Non-pigmented ciliary epithelial cell (primary cell): ENCODE measurements around the gene PRRT4.

ENCODE experiments used
- DNase-seq: peaks from one replicate; pipeline ENCODE4 v3.0.0-alpha.2; 2010; ENCODE audit warnings: low read depth

PRRT4 gene

DNA sequence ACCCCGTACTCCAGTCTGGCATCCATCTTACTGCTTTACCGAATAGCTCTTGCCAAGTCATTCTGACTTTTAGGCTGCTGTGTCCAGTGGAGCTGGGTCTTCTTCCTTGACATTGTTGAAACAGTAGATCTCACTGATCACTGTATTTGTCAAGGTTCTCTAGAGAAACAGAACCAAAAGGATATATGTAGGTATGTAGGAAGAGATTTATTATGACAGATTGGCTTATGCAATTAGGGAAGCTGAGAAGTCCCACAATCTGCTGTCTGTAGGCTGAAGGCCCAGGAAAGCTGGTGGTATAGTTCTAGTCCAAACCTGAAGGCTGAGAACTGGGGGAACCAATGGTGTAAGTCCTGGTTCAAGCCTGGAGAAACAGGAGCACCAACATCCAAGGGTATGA, 12.1 kb upstream of the PRRT4 start:
- no peak for DNase-seq

DNA sequence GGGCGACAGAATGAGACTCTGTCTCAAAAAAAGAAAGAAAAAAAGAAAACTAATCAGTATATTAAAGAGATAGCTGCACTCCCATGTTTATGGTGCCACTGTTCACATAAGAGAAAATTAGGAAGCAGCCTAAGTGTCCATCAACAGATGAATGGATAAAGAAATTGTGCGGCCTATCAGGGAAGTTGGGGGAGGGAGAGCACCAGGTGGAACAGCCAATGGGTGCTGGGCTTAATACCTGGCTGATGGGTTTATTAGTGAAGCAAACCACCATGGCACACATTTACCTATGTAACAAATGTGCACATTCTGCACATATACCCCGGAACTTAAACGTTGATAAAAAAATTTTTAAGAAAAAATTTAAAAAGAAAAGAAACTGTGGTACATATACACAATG, 9.0 kb upstream of the PRRT4 start:
- DNase-seq, result no peak

DNA sequence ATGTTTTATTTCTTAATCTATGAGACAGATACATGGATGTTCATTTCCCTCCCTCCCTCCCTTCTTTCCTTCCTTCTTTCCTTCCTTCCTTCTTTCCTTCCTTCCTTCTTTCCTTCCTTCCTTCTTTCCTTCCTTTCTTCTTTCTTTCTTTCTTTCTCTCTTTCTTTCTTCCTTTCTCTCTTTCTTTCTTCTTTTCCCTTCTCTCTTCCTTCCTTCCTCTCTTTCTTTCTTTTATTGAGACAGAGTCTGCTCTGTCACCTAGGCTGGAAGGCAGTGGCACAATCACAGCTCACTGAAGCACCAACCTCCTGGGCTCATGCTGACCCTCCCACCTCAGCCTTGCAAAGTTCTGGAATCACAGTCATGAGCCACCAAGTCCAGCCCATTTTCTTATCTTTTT, 5.5 kb upstream of the PRRT4 start:
- DNase-seq, result no peak

GRCh38 chr7:128366300-128366699, 4.8 kb upstream of the PRRT4 start:
- DNase-seq, result no peak

- no peak for DNase-seq
These were observed 3.9 kb upstream of the PRRT4 start for GRCh38 chr7:128365432-128365831.

DNA sequence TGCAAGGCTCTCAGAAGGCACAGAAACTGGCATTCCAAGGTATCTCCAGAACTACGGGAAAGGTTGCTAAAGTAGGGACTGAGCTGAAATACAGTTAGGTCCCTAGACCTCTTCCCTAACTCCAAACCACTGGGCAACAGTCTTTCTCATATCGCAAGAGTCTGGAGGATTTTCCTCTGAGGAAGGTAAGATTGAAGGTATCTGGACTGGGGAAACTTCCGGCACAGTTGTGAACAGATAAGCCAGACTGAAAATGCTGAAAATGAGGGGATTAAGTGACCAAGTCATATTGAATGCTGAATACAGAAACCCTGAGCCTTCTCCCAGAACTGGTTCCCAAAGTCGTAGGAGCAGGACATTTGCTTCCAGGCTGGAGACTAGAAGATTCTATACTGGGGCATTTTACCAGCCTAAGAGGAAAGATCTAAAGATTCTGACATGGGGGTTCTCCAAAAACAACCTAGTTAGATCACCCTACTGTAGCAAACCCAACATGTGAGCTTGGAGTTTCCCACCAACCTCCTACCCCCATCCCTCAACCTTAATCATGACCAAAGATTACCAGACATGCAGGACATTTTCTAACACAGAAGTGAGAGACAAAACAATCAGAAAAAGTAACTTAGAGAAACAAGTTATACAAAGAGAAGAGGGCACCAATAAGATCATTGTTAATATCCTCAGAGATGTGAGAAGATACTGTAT, 2.8 kb upstream of the PRRT4 start:
- no peak for DNase-seq

- DNase-seq, result no peak
These were observed 1.8 kb upstream of the PRRT4 start for GRCh38 chr7:128363261-128363721.

DNA sequence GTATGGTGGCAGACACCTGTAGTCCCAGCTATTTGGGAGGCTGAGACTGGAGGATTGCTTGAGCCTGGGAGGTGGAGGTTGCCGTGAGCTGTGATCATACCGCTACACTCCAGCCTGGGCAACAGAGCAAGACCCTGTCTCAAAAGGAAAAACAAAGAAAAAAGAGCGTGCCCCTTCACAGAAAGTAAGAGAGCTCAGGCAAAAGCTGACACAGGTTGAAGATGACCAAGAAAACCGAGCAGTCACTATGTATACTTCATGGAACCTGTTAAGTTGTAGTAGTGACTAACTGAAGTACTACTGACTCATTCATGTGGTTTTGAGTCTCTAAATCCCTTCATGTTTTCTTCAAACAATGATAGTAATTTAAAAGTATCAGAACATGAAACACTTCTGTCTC, 1.2 kb upstream of the PRRT4 start:
- DNase-seq, result peak; percentile 26

DNA sequence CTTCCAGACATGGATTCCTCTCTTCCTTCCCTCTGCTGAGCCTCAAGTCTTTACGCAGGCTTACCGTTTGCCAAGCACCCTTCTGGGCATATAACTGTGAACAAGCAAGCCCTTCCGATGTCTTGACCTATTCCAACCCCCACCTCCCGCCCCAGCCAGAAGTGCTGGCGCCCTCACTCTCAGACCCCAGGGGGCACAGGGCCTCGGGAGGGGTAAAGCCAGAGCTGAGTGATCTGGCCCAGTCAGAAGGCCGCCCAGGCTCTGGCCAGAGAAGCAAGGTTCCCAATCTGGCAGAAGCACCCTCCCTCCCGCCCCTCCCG, 1.2 kb downstream of the PRRT4 start:
- no peak for DNase-seq

DNA sequence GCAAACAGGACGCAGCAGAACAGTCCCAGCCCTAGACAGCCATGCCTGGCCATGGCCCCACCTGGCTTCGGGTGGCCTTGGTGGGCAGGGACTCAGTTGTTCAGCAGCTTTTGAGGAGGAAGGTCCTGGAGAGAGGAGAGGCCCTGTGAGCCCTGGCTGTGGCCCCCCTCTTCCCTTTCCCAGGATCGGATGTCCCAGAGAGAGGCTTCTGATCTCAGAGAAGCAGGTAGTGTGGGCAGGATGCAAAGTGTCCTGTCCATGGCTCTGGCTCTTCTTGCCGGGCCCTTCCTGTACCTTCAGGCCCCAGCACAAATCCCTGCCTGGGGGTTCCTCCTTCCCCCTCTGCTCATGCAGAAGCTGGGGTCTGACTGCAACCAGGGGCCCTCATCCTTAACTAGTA, 1.6 kb downstream of the PRRT4 start:
- DNase-seq, result no peak

- DNase-seq, result no peak
These were observed 2.2 kb downstream of the PRRT4 start for GRCh38 chr7:128359336-128359735.

- no peak for DNase-seq
These were observed 3.3 kb downstream of the PRRT4 start for GRCh38 chr7:128358233-128358632.

DNA sequence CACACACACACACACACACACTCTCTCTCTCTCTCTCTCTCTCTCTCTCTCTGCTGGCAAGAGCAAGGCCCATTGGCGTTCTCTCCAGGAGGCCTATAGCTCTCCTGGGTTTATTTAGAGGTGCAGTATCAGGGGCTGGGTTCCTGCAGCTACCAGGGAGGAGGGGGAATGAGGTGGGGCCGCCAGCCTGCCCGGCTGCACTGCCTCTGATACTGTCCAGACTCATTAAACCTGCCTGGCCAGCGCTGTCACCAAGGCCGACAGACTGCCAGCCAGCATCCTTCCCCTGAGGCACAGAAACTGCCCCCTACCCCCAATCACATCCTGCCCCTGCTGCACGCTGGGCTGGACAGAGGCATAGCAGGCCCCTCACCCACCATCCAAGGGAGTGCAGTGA, 4.3 kb downstream of the PRRT4 start:
- no peak for DNase-seq

DNA sequence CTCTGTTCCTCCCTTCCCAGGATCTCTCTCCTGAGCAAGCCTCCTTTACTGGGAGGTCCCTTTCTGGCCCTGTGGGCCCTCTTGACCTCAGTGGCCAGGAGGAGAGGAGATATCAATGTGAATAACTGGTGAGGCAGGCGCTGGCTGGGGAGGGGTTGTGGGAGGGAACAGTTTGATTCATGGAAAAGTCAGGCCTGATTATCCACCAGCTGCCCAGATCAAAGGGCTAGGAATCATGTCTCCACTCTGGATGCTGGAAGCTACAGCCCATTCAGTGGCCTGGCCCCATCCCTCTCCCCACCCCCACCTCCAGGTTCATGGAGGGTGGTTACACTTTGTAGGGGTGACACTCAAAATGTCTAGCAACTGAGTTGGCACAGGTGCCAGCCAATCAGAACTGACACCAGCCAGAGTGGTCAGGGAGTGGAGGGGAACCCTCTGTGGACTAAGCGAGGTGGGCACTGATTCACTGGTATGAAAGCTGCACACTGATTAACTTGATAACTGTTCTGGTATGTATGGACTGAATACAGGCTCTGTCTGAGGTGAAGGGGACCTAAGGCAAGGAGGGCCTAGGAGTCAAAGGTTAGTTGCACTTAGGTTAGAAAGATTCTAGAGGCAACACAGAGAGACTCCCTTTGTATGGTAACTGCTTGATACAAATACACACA, 4.8 kb downstream of the PRRT4 start:
- DNase-seq, result no peak

DNA sequence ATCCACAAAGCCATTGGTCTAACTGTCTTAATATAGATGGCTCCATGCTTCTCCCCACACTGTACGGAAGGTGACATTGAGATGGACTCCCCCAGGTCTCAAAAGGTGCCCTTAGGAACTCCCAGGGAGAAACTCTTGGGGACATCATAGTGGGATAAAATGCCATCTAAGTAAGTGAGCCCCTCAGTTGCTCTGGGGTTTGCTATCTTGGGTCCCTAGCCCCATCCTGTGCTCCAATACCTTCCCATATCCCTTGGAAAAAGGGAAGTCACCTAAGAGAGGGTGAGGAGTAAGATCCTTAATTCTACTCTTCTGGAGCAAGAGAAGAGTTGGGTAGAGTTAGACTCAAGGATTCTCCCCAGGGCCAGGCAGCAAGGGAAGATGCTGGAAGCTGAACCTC, 7.9 kb downstream of the PRRT4 start:
- no peak for DNase-seq

GRCh38 chr7:128353189-128353588, 8.3 kb downstream of the PRRT4 start:
- DNase-seq, result no peak

DNA sequence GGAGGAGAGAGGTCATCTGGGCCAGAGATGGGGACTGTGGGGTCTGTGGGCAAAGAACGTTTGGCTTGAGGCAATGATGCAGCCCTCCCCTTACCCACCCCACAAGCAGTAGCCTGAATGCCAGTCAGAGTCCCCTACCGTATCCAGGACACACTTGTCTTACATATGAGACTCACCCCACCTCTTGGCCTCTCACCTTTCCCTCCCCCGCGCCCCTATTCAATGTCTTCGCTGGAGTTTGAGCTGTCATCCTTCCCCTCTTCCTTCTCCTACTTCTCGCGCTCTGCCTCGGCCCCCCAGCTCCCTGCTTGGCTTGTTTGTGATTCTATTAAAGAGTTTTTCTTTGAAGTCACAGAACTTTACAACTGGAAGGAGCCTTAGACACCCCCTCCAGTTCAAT, 8.9 kb downstream of the PRRT4 start:
- DNase-seq, result no peak

GRCh38 chr7:128352153-128352537, 9.3 kb downstream of the PRRT4 start:
- no peak for DNase-seq

- DNase-seq, result no peak
These were observed 10.0 kb downstream of the PRRT4 start for GRCh38 chr7:128351296-128352152.

DNA sequence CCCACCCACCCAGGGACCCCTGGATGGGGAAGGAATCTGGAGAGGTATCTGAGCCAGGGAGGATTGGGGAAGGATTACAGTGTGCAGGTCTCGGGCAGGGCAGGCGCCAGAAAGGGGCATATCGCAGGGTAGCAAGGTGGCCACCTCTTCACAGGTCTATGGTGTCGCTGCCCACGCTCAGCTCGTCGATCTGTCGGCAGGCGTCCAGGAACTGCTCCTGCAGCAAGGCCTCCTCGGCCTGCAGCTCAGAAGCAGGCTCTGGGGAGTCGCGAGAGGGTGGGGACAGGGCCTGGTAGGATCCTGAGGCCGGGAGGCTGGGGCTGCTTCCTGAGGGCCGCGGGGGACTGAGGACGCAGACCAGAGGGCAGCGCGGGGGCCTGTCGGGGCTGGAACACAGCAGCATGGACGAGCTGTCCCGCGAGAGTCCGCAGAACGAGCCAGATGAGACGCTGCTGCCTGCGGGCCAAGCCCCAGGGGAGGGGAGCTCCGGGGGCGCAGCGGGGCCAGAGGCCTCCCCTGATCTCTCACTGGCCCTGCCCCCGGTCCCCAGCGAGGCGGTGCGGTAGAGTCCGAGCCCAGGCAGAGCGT, 10.7 kb downstream of the PRRT4 start:
- no peak for DNase-seq

DNA sequence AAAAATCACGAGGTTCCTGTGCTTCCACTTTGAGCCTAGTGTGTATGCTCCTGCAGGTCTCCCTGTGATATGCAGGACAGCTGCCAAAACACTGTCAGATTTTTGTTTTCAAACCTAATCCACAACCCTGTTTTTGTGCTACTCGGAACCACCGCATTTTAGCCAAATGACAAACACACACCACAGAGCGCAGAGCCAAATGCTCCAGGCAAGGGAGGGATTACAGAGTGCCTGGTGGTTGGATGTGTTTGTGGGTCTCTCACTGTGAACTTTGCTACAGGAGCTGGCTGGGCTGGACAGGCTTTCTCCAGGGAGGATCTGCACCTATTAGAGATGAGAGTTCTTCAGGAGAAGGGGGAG, 12.0 kb downstream of the PRRT4 start:
- no peak for DNase-seq

- no peak for DNase-seq
These were observed 13.8 kb downstream of the PRRT4 start for GRCh38 chr7:128347647-128348097.

- no peak for DNase-seq
These were observed 17.1 kb downstream of the PRRT4 start for GRCh38 chr7:128344431-128344774.
